KOPT-K1 (cell line): Measurements from ENCODE around the gene GALNT18.

Experiments used
- H3K27ac ChIP-seq: fragments of 200-600 bp; sonication (generic); 2 replicates; pipeline ENCODE4 v1.5.1; 2016; ENCODE audit warnings: antibody characterized with exemption, mild to moderate bottlenecking, low read depth, low read length; ENCODE audit not compliant: poor library complexity, severe bottlenecking
- H3K36me3 ChIP-seq: fragments of 200-600 bp; sonication (generic); 2 replicates; pipeline ENCODE4 v1.5.1; 2017; ENCODE audit warnings: antibody characterized with exemption, mild to moderate bottlenecking, low read length, moderate library complexity; ENCODE audit not compliant: insufficient read depth
- H3K9me3 ChIP-seq: fragments of 200-600 bp; sonication (generic); 2 replicates; pipeline ENCODE4 v1.5.1; 2017; ENCODE audit warnings: antibody characterized with exemption, low read length, mild to moderate bottlenecking; ENCODE audit not compliant: insufficient read depth, poor library complexity, severe bottlenecking

The GALNT18 gene

GRCh38 chr11:11543656-11544055 is 78.1 kb downstream of the GALNT18 start:
- H3K27ac ChIP-seq, result no peak overlapping the region
- H3K36me3 ChIP-seq, result no peaks in the 10 kb centered on the region
- no peaks in the 10 kb centered on the region for H3K9me3 ChIP-seq

GRCh38 chr11:11540157-11540556 is 81.6 kb downstream of the GALNT18 start:
- no peaks in the 10 kb centered on the region for H3K36me3 ChIP-seq
- no peaks in the 10 kb centered on the region for H3K9me3 ChIP-seq
- H3K27ac ChIP-seq, result no peak overlapping the region

GRCh38 chr11:11538277-11538960 is 83.4 kb downstream of the GALNT18 start:
- Histone ChIP-seq H3K9me3 (no peaks in the 10 kb centered on the region), H3K36me3 (no peaks in the 10 kb centered on the region), H3K27ac (no peak overlapping the region)

GRCh38 chr11:11537871-11538270 is 83.9 kb downstream of the GALNT18 start:
- H3K36me3 ChIP-seq, result no peaks in the 10 kb centered on the region
- no peaks in the 10 kb centered on the region for H3K9me3 ChIP-seq
- no peak overlapping the region for H3K27ac ChIP-seq

GRCh38 chr11:11537372-11537771 is 84.4 kb downstream of the GALNT18 start:
- H3K36me3 ChIP-seq, result no peaks in the 10 kb centered on the region
- no peak overlapping the region for H3K27ac ChIP-seq
- H3K9me3 ChIP-seq, result no peaks in the 10 kb centered on the region

- H3K36me3 ChIP-seq, result no peaks in the 10 kb centered on the region
- no peak overlapping the region for H3K27ac ChIP-seq
- H3K9me3 ChIP-seq, result no peaks in the 10 kb centered on the region
Measured at GRCh38 chr11:11536650-11537049, 85.2 kb downstream of the GALNT18 start.

GRCh38 chr11:11535611-11536010 is 86.2 kb downstream of the GALNT18 start:
- Histone ChIP-seq H3K36me3 (no peaks in the 10 kb centered on the region), H3K9me3 (no peaks in the 10 kb centered on the region), H3K27ac (no peak overlapping the region)

GRCh38 chr11:11534981-11535380 is 86.8 kb downstream of the GALNT18 start:
- Histone ChIP-seq H3K27ac (no peak overlapping the region), H3K36me3 (no peaks in the 10 kb centered on the region), H3K9me3 (no peaks in the 10 kb centered on the region)

GRCh38 chr11:11533751-11534150 is 88.1 kb downstream of the GALNT18 start:
- Histone ChIP-seq H3K36me3 (no peaks in the 10 kb centered on the region), H3K27ac (no peak overlapping the region), H3K9me3 (no peaks in the 10 kb centered on the region)

- no peaks in the 10 kb centered on the region for H3K36me3 ChIP-seq
- no peak overlapping the region for H3K27ac ChIP-seq
- H3K9me3 ChIP-seq, result no peaks in the 10 kb centered on the region
Measured at GRCh38 chr11:11533057-11533456, 88.7 kb downstream of the GALNT18 start.

GRCh38 chr11:11532574-11532973 is 89.2 kb downstream of the GALNT18 start:
- H3K9me3 ChIP-seq, result no peaks in the 10 kb centered on the region
- H3K27ac ChIP-seq, result no peak overlapping the region
- H3K36me3 ChIP-seq, result no peaks in the 10 kb centered on the region

GRCh38 chr11:11531131-11531908 is 90.5 kb downstream of the GALNT18 start:
- no peaks in the 10 kb centered on the region for H3K9me3 ChIP-seq
- no peak overlapping the region for H3K27ac ChIP-seq
- no peaks in the 10 kb centered on the region for H3K36me3 ChIP-seq

- no peaks in the 10 kb centered on the region for H3K36me3 ChIP-seq
- no peak overlapping the region for H3K27ac ChIP-seq
- no peaks in the 10 kb centered on the region for H3K9me3 ChIP-seq
Measured at GRCh38 chr11:11528986-11529385, 92.8 kb downstream of the GALNT18 start.

GRCh38 chr11:11525283-11525682 is 96.5 kb downstream of the GALNT18 start:
- Histone ChIP-seq H3K9me3 (no peaks in the 10 kb centered on the region), H3K36me3 (no peaks in the 10 kb centered on the region), H3K27ac (no peak overlapping the region)

GRCh38 chr11:11524436-11525061 is 97.3 kb downstream of the GALNT18 start:
- H3K27ac ChIP-seq, result no peak overlapping the region
- H3K9me3 ChIP-seq, result no peaks in the 10 kb centered on the region
- H3K36me3 ChIP-seq, result no peaks in the 10 kb centered on the region
